Stomach (tissue), 4 donors: ENCODE measurements around the gene ATP6AP2.

Experiments
- CTCF ChIP-seq, 7 experiments: fragments of 450-650 bp in 4 of 7; fragments of 200-600 bp in 3 of 7; sonication (generic) in 3 of 7; IDR thresholded peaks; one replicate each; pipeline ENCODE4 v1.5.1; 2016 to 2019; ENCODE audit warnings: antibody characterized with exemption in 7 of 7, control low read depth in 2 of 7, mild to moderate bottlenecking in 1 of 7
- EP300 ChIP-seq: sonication (generic); formaldehyde crosslinking; IDR thresholded peaks from one replicate; pipeline ENCODE4 v1.6.1; 2017; ENCODE audit warnings: antibody characterized with exemption
- POLR2A ChIP-seq, 4 donors: fragments of 450-650 bp; IDR thresholded peaks; one replicate each; pipeline ENCODE4 v1.6.1; 2016; ENCODE audit warnings: antibody characterized with exemption in 4 of 4, control low read depth in 2 of 4, mild to moderate bottlenecking in 1 of 4, moderate library complexity in 1 of 4
- POLR2AphosphoS5 ChIP-seq, 3 donors: sonication (generic); formaldehyde crosslinking; IDR thresholded peaks; one replicate each; pipeline ENCODE4 v1.6.1; 2016; ENCODE audit warnings: antibody characterized with exemption in 3 of 3

DNA sequence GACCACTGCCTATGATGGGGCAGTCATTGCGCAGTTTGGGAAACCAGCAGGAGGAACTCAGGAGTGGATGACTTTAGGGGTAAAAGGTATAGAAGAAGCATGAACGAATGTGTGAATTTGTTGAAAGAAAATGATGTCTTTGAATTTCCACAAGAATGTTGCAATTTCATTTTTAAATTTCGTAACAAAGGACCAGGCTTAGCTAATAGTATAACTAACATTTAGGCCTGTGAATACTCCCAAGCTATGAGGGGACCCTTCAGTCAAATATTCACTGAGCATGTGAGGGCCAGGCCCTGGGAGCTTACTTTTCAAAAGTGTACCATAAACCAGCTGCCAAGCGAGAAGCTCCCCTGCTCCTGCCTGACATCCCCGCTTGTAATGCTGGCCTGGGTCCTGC is 47.7 kb downstream of the ATP6AP2 start:
- TF ChIP-seq POLR2AphosphoS5 (IDR thresholded peaks at IDR 0.05) (no peak), CTCF (IDR thresholded peaks at IDR 0.05) (no peak), POLR2A (IDR thresholded peaks at IDR 0.05) (no peak), EP300 (no peak)
